HEK293T (cell line): ENCODE data around the gene CAPN13.
"Not testable (repeated sequence)": the region's sequence is repeated elsewhere in the genome, so short reads cannot be mapped to it uniquely, and the experiment has no call there.

ENCODE experiments used
- CTCF ChIA-PET: fragments of 350-600 bp; formaldehyde crosslinking; extraction: SDS; loops from one replicate; lab custom pipeline; 2021; ENCODE audit warnings: antibody characterized with exemption, inconsistent platforms; lab: Yijun Ruan, JAX
- POLR2A ChIA-PET: fragments of 350-600 bp; formaldehyde crosslinking; extraction: SDS; loops from one replicate; lab custom pipeline; 2020; ENCODE audit warnings: antibody characterized with exemption, inconsistent platforms; lab: Yijun Ruan, JAX
- DNase-seq: peaks from one replicate; pipeline ENCODE4 v3.0.0; 2012; ENCODE audit warnings: mixed read lengths; ENCODE audit errors: extremely low spot score
- ARNT ChIP-seq: fragments of 450-650 bp; IDR thresholded peaks from 2 replicates; pipeline ENCODE4 v1.6.1; 2017; ENCODE audit warnings: mild to moderate bottlenecking
- BHLHE40 ChIP-seq: fragments of 450-650 bp; IDR thresholded peaks from 2 replicates; pipeline ENCODE4 v1.6.1; 2016; ENCODE audit warnings: mild to moderate bottlenecking, moderate library complexity, borderline replicate concordance
- CTBP1 ChIP-seq: fragments of 450-650 bp; IDR thresholded peaks from 2 replicates; pipeline ENCODE4 v1.6.1; 2016; ENCODE audit warnings: borderline replicate concordance
- ELF4 ChIP-seq: fragments of 450-650 bp; IDR thresholded peaks from 2 replicates; pipeline ENCODE4 v1.6.1; 2017; ENCODE audit warnings: antibody characterized with exemption
- FOXA1 ChIP-seq: fragments of 450-650 bp; IDR thresholded peaks from 2 replicates; pipeline ENCODE4 v1.6.1; 2016; ENCODE audit warnings: mild to moderate bottlenecking
- FOXK2 ChIP-seq: fragments of 450-650 bp; IDR thresholded peaks from 2 replicates; pipeline ENCODE4 v1.6.1; 2016; ENCODE audit warnings: mild to moderate bottlenecking
- FOXM1 ChIP-seq: fragments of 450-650 bp; IDR thresholded peaks from 2 replicates; pipeline ENCODE4 v1.6.1; 2017; ENCODE audit warnings: mild to moderate bottlenecking, borderline replicate concordance
- HDGF ChIP-seq: fragments of 450-650 bp; IDR thresholded peaks from 2 replicates; pipeline ENCODE4 v1.6.1; 2017; ENCODE audit warnings: antibody characterized with exemption, borderline replicate concordance
- L3MBTL2 ChIP-seq: fragments of 450-650 bp; conservative IDR thresholded peaks from 2 replicates; pipeline ENCODE4 v1.6.1; 2016; ENCODE audit warnings: mild to moderate bottlenecking
- LEF1 ChIP-seq: fragments of 450-650 bp; IDR thresholded peaks from 2 replicates; pipeline ENCODE4 v1.6.1; 2017; ENCODE audit warnings: mild to moderate bottlenecking, borderline replicate concordance
- NFRKB ChIP-seq: fragments of 450-650 bp; IDR thresholded peaks from 2 replicates; pipeline ENCODE4 v1.6.1; 2016; ENCODE audit warnings: mild to moderate bottlenecking, moderate library complexity
- SP1 ChIP-seq: fragments of 450-650 bp; IDR thresholded peaks from 2 replicates; pipeline ENCODE4 v1.6.1; 2017
- SUZ12 ChIP-seq: fragments of 450-650 bp; IDR thresholded peaks from 2 replicates; pipeline ENCODE4 v1.6.1; 2016; ENCODE audit warnings: mild to moderate bottlenecking
- TARDBP ChIP-seq: fragments of 450-650 bp; IDR thresholded peaks from 2 replicates; pipeline ENCODE4 v1.6.1; 2016
- ZNF384 ChIP-seq: fragments of 450-650 bp; IDR thresholded peaks from 2 replicates; pipeline ENCODE4 v1.6.1; 2016
- TF ChIP-seq, protein P1 (sequence below): fragments of 450-650 bp; IDR thresholded peaks from 2 replicates; pipeline ENCODE4 v1.6.1; 2016

Gene CAPN13

DNA sequence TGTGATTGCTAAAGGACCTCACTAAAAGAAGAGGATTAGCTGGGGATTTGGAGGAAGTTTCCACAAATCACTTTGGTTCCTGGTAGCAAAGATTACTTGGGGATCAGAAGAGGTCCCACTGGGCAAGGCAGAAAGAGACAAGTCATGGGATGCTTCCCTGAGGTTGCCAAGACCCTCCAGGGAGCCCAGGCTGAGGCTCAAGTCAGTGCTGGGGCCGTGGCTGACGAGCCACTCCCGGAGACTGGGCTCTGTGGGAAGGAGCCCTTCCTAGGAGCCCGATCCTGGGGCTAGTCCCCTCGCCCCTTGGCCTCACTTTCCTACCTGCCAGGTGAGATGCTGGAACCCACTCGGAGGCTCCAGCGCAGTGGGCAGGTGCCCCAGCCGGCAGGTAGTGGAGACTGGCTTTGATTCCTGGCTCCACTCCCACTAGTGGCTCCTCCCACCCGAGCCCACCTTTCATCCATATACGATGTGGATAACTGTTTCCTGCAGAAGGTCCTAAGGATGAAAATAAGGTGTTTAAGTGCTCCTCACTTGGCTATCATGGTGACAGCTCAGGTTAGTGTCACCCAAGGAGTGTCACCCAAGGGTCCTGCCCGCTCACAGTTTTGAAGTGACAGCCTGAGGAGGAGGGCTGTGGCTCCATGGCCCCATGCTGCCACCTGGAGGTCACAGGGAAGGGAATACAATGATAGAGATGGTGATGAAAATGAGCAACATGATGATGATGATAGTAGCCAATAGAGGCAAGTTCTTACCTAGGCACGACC lies 100.5 kb downstream of the CAPN13 start:
- POLR2A ChIA-PET = no interaction called here
- peak; percentile 53 for DNase-seq
- TF ChIP-seq FOXK2 = no peak
- no peak for TF ChIP-seq SP1
- TF ChIP-seq, protein P1, sequence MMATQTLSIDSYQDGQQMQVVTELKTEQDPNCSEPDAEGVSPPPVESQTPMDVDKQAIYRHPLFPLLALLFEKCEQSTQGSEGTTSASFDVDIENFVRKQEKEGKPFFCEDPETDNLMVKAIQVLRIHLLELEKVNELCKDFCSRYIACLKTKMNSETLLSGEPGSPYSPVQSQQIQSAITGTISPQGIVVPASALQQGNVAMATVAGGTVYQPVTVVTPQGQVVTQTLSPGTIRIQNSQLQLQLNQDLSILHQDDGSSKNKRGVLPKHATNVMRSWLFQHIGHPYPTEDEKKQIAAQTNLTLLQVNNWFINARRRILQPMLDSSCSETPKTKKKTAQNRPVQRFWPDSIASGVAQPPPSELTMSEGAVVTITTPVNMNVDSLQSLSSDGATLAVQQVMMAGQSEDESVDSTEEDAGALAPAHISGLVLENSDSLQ = peak; percentile 32; the same call in 1 of the 2 replicates
- CTCF ChIA-PET = interaction anchor here (0.5 to 2.3 kb wide), 7 partner anchors 274 to 545 kb away, joined by 3 to 10 read pairs (median 3); no protein-coding TSS in a partner anchor

DNA sequence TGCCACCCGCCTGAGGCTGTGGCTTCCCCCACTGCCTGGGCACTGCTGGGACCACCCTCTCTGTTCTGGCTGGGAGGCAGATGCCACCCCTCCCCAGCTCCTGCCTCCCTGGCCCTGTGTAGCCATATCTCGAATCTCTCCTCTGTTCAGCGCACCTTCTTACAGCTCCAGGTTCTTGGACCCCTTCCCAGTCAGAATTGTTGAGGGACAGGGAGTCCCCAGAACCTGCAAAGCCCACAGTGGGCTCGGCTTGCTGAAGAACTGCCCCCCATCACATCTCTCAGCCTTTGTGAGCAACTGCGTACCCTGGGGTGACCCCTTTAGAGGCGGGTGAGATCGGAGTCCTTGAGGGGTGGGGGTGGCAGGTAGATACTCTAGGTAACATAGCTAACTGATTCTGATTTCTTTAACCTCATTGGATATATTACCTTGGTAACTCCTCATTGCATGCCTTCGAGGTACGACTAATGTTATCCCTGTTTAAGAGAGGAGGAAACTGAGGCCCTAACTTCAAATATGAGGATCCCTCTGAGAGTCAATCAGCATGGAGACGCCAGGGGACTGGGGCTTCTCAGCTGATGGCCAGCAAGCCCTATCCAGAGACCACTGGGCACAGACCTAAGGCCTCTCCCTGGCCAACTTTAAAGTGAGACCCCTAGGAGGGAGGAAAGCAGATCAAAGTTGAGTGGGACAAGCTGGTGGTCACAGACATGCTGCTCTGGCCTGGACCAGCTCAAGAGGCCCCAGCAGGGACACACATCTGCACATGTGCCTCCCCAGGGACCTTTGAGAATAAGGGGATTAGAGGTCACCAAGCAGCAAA lies 101.3 kb downstream of the CAPN13 start:
- DNase-seq = no peak
- CTCF ChIA-PET = interaction anchor here (0.6 to 2.3 kb wide), 5 partner anchors 372 to 544 kb away, joined by 3 to 10 read pairs (median 4); no protein-coding TSS in a partner anchor
- TF ChIP-seq, protein P1 = no peak
- TF ChIP-seq ARNT (no peak), NFRKB (no peak), BHLHE40 (no peak), CTBP1 (no peak), TARDBP (no peak), LEF1 (no peak), ZNF384 (no peak), FOXM1 (no peak), FOXK2 (no peak), FOXA1 (no peak), HDGF (no peak), ELF4 (no peak)
- POLR2A ChIA-PET = no interaction called here

DNA sequence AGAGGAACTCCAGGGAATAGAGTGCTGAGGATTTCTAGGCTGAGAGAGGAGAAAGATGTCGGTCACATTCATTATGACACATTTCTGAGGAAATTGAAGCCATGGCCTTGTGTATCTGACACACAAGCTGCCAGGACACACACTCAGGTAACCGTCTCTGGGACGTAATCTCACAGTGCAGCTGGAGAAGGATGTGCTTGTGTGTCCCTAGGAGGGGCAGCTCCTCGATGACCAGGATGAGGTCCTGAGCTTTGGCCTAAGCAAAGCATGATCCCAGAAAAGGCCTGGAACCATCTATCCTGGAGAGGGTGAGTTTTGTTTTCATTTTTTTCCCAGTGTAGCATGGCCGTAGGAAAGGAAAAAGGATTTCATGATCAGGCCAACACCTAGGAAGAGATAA lies 102.2 kb downstream of the CAPN13 start:
- ChIA-PET CTCF (interaction anchor here (0.8 kb wide), 1 partner anchor 541 kb away, joined by 3 read pairs; no protein-coding TSS in a partner anchor), POLR2A (no interaction called here)
- DNase-seq = no peak
- TF ChIP-seq LEF1 = no peak
- TF ChIP-seq ARNT = no peak

DNA sequence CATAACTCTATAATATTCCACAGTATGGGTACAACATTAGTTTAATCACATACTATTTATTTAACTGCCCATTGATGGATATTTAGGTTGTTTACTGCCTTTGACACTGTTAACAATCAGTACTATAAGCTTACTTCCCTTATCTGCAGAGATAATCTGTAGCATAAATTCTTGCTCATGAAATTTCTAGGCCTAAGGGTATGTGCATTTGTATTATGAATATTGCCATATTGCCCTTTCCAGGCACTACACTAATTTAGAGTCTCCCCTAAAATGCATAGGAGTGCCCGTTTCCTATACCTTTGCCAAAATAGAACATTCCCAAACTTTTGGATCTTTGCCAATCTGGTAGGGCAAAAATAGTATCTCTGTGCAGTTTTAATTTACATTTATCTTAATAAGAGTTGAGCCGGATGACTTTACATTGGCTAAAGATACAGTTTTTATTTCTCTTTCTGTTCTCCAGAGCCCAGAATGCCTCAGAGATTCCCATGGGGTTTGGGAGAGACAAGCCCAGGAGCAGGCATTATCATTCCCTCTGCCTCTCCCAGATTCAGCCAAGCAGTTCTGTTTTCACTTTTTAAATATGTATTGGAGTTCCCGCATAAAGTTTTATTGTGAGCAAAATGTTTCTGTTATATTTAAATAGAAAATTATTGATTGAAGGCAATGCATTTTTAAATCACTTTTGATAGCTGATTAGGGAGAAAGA lies 102.8 kb downstream of the CAPN13 start:
- DNase-seq = no peak
- no peak for TF ChIP-seq BHLHE40
- no peak for TF ChIP-seq HDGF
- no peak for TF ChIP-seq CTBP1
- POLR2A ChIA-PET = no interaction called here
- CTCF ChIA-PET = interaction anchor here (0.8 kb wide), 1 partner anchor 540 kb away, joined by 3 read pairs; no protein-coding TSS in a partner anchor

DNA sequence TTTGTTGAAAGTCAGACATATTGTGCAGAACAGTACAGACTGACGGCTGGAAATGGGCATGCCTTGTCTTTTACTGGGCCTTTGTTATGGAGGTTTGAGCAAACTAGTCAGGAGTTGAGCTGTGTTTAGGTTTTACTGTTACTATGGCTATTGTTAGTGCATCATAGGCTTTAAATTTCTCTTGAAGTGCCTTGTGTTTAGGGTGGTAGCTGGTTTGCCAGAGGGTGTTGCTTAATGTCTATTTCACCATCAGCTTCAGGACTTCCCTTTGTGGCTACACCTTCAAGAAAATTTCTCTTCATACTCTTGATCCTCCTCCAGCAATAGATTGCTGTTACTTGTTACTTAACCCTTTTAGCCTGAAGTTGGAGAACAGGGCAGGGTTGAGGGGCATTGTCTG lies 104.6 kb downstream of the CAPN13 start:
- ChIA-PET POLR2A (no interaction called here), CTCF (interaction anchor here (1.6 kb wide), 1 partner anchor 9 kb away, joined by 4 read pairs; no protein-coding TSS in a partner anchor)
- TF ChIP-seq BHLHE40 (no peak), FOXM1 (no peak), ARNT (no peak), NFRKB (no peak), SP1 (no peak), ELF4 (no peak), LEF1 (no peak), ZNF384 (no peak), HDGF (no peak), FOXK2 (no peak), TARDBP (no peak), SUZ12 (no peak), FOXA1 (no peak), CTBP1 (no peak), L3MBTL2 (no peak)
- TF ChIP-seq, protein P1 = no peak
- DNase-seq = no peak

DNA sequence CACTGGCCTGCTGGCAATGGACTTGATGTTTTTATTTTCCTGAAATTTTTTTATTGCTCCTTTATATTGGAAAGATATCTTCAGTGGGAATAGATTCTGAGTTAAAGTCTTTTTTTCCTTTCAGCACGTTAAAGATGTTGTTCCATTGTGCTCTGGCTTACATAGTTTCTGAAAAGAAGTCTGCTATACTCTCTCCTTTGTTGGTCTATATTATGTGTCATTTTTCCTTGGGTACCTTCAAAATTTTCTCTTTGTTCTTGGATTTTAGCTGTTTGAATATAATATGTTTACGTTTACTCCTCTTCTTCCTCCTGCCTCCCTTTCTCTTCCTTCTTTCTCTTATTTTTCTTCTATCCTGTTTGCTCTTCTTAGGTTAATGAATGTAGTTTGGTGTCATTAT lies 105.5 kb downstream of the CAPN13 start:
- DNase-seq = no peak
- CTCF ChIA-PET = no interaction called here
- POLR2A ChIA-PET = no interaction called here

DNA sequence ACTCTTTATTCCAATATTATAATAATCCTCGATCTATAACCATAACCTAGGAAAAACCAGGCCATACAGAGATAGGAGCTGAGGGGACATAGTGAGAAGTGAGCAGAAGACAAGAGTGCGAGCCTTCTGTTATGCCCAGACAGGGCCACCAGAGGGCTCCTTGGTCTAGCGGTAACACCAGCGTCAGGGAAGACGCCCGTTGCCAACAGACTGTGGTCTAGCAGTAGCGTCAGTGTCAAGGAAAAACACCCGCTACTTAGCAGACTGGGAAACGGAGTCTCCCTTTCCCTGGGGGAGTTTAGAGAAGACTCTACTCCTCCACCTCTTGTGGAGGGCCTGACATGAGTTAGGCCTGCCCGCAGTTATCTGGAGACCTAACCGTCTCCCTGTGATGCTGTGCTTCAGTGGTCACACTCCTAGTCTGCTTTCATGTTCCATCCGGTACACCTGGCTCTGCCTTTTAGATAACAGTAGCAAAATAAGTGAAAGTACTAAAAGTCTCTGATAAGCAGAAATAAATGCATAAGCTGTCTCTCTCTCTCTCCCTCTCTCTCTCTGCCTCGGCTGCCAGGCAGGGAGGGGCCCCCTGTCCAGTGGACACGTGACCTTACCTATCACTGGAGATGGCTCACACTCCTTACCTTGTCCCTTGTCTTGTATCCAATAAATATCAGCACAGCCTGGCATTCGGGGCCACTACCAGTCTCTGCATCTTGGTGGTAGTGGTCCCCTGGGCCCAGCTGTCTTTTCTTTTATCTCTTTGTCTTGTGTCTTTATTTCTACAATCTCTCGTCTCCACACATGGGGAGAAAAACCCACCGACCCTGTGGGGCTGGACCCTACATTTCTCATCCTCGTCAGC lies 109.8 kb downstream of the CAPN13 start:
- DNase-seq, POLR2A ChIA-PET: not testable (repeated sequence)
- CTCF ChIA-PET = interaction anchor here (0.7 kb wide), 1 partner anchor 312 kb away, joined by 4 read pairs; no protein-coding TSS in a partner anchor

More for the DNA sequence above, 105.5 kb downstream of the CAPN13 start:
- TF ChIP-seq FOXM1 (no peak), TARDBP (no peak), ELF4 (no peak), SP1 (no peak), BHLHE40 (no peak), CTBP1 (no peak), ZNF384 (no peak), HDGF (no peak), SUZ12 (no peak), LEF1 (no peak), FOXA1 (no peak)
- TF ChIP-seq, protein P1 = no peak
